HG02642 (cell line): ENCODE data around the gene PKP3.
"Not testable (repeated sequence)": the region's sequence is repeated elsewhere in the genome, so short reads cannot be mapped to it uniquely, and the experiment has no call there.

Source experiments
- ATAC-seq: cut with Tn5 transposase; IDR thresholded peaks from one replicate; pipeline ENCODE4 v1.9.1; 2021; ENCODE audit warnings: mild to moderate bottlenecking; ENCODE audit not compliant: unreplicated experiment, poor library complexity

Gene PKP3

GRCh38 chr11:420911-421321, 26.9 kb downstream of the PKP3 start:
- ATAC-seq: no peak

- ATAC-seq: no peak
These were observed 28.2 kb downstream of the PKP3 start for GRCh38 chr11:422249-422656.

- no peak for ATAC-seq
These were observed 30.2 kb downstream of the PKP3 start for GRCh38 chr11:424232-424631.

GRCh38 chr11:424766-425165, 30.8 kb downstream of the PKP3 start:
- not testable (repeated sequence) for ATAC-seq

GRCh38 chr11:425301-425700, 31.3 kb downstream of the PKP3 start:
- no peak for ATAC-seq

- ATAC-seq: no peak
These were observed 32.8 kb downstream of the PKP3 start for GRCh38 chr11:426851-427250.

GRCh38 chr11:428295-428694, 34.3 kb downstream of the PKP3 start:
- no peak for ATAC-seq

- ATAC-seq: no peak
These were observed 35.4 kb downstream of the PKP3 start for GRCh38 chr11:429391-429790.

GRCh38 chr11:429931-430456, 36.0 kb downstream of the PKP3 start:
- no peak for ATAC-seq

GRCh38 chr11:431921-432320, 37.9 kb downstream of the PKP3 start:
- no peak for ATAC-seq

- ATAC-seq: no peak
These were observed 38.6 kb downstream of the PKP3 start for GRCh38 chr11:432501-433100.

GRCh38 chr11:433111-433510, 39.1 kb downstream of the PKP3 start:
- no peak for ATAC-seq

- ATAC-seq: no peak
These were observed 39.6 kb downstream of the PKP3 start for GRCh38 chr11:433641-434040.

- no peak for ATAC-seq
These were observed 40.5 kb downstream of the PKP3 start for GRCh38 chr11:434496-434895.

GRCh38 chr11:434999-435740, 41.2 kb downstream of the PKP3 start:
- ATAC-seq: not testable (repeated sequence)

GRCh38 chr11:437228-437870, 43.3 kb downstream of the PKP3 start:
- ATAC-seq: no peak

- ATAC-seq: no peak
These were observed 44.3 kb downstream of the PKP3 start for GRCh38 chr11:438101-438844.

GRCh38 chr11:439315-440064, 45.5 kb downstream of the PKP3 start:
- no peak for ATAC-seq

- ATAC-seq: no peak
These were observed 46.3 kb downstream of the PKP3 start for GRCh38 chr11:440065-441042.
